Mesothelial cell of epicardium (in vitro differentiated cells): Measurements from ENCODE around the gene EPB41L3. TPM values are rescaled to one million over a fixed set of nuclear protein-coding genes. Genes with fewer than 3 reads are reported as not detected.

Experiments used
- DNase-seq, 2 experiments: peaks; one replicate each; pipeline ENCODE4 v3.0.0; 2021; ENCODE audit warnings: low spot score in 2 of 2; ENCODE audit not compliant: unreplicated experiment in 2 of 2
- H3K27ac Mint-ChIP-seq: 2 replicates; pipeline ENCODE4 v1.8.0; 2021; ENCODE audit warnings: mixed read lengths
- H3K27me3 Mint-ChIP-seq: 2 replicates; pipeline ENCODE4 v1.8.0; 2021; ENCODE audit warnings: low read depth, mixed read lengths
- H3K36me3 Mint-ChIP-seq: 2 replicates; pipeline ENCODE4 v1.8.0; 2021; ENCODE audit warnings: mixed read lengths
- H3K4me1 Mint-ChIP-seq: 2 replicates; pipeline ENCODE4 v1.8.0; 2021; ENCODE audit warnings: mixed read lengths
- H3K4me3 Mint-ChIP-seq: 2 replicates; pipeline ENCODE4 v1.8.0; 2021; ENCODE audit warnings: mild to moderate bottlenecking, moderate library complexity, mixed read lengths
- H3K9me3 Mint-ChIP-seq: 2 replicates; pipeline ENCODE4 v1.8.0; 2021; ENCODE audit warnings: mixed read lengths
- CTCF ChIP-seq: fragments of 200-600 bp; sonication (generic); IDR thresholded peaks from one replicate; pipeline ENCODE4 v1.5.0; 2021; ENCODE audit warnings: antibody characterized with exemption; ENCODE audit not compliant: unreplicated experiment
- total RNA-seq: library from RNA; stranded (reverse); gene quantifications from 3 replicates; pipeline ENCODE4 v1.2.1, GENCODE V29; 2021

EPB41L3 gene
- total RNA-seq, 1 donor from 2014 or later = 61.9 TPM

GRCh38 chr18:5370332-5370731 lies 173.5 kb downstream of the EPB41L3 start:
- no peak for TF ChIP-seq CTCF
- DNase-seq = no peak
- H3K4me3 Mint-ChIP-seq = no peak overlapping the region
- no peak overlapping the region for H3K27ac Mint-ChIP-seq
- no peaks in the 10 kb centered on the region for H3K36me3 Mint-ChIP-seq
- no peaks in the 10 kb centered on the region for H3K4me1 Mint-ChIP-seq
- no peaks in the 10 kb centered on the region for H3K9me3 Mint-ChIP-seq
- peaks cover 10% of the 10 kb centered on the region for H3K27me3 Mint-ChIP-seq

- Mint-ChIP-seq H3K36me3 (no peaks in the 10 kb centered on the region), H3K27me3 (peaks cover 13% of the 10 kb centered on the region), H3K4me3 (no peak overlapping the region), H3K4me1 (no peaks in the 10 kb centered on the region), H3K27ac (no peak overlapping the region), H3K9me3 (no peaks in the 10 kb centered on the region)
- DNase-seq = no peak
- no peak for TF ChIP-seq CTCF
These were observed 174.3 kb downstream of the EPB41L3 start for GRCh38 chr18:5369513-5369912.

- Mint-ChIP-seq H3K4me1 (no peaks in the 10 kb centered on the region), H3K27ac (no peak overlapping the region), H3K27me3 (peaks cover 20% of the 10 kb centered on the region), H3K9me3 (no peaks in the 10 kb centered on the region), H3K4me3 (no peak overlapping the region), H3K36me3 (no peaks in the 10 kb centered on the region)
- DNase-seq = no peak
- TF ChIP-seq CTCF = no peak
These were observed 178.4 kb downstream of the EPB41L3 start for GRCh38 chr18:5365443-5365842.

- no peak for DNase-seq
- H3K36me3 Mint-ChIP-seq = no peaks in the 10 kb centered on the region
These were observed 193.2 kb downstream of the EPB41L3 start for GRCh38 chr18:5350636-5351035.

More at GRCh38 chr18:5350636-5351035, 193.2 kb downstream of the EPB41L3 start:
- Mint-ChIP-seq H3K4me3 (no peak overlapping the region), H3K4me1 (peaks cover 4% of the 10 kb centered on the region), H3K27me3 (peaks cover 2% of the 10 kb centered on the region), H3K27ac (no peak overlapping the region), H3K9me3 (peaks cover 30% of the 10 kb centered on the region)
- no peak for TF ChIP-seq CTCF

Other genes starting within 250 kb of the EPB41L3 start
- 14.6 to 15.4 TPM (median 14.9 TPM) in 3 replicates for gene ZBTB14, start 248.3 kb downstream of the EPB41L3 start, total RNA-seq